NCI-H1694 (cell line): ENCODE measurements around the gene CHAT.

Experiments
- DNase-seq: peaks from one replicate; lab custom pipeline; 2025; lab: John Stamatoyannopoulos, UW

The CHAT gene

DNA sequence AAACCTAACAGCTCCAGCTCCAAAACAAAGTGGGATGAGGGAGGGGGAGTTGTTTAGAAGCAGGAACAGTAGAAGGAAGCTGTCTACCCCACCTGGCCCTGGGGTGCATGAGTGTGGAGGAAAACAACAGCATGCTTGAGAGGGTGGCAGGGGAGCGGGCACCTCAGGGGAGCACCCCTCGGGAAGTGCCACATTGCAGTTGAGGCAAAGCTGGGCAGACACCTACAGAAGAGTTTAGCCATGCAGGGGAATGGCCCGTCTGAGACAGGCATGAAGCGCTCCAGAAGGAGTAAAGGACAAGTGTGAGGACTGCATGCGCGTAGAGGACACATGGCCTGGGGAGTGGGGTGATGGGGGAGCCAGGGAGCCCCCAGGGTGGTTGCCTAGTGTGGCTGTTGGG lies 18.1 kb downstream of the CHAT start:
- DNase-seq, result no peak

DNA sequence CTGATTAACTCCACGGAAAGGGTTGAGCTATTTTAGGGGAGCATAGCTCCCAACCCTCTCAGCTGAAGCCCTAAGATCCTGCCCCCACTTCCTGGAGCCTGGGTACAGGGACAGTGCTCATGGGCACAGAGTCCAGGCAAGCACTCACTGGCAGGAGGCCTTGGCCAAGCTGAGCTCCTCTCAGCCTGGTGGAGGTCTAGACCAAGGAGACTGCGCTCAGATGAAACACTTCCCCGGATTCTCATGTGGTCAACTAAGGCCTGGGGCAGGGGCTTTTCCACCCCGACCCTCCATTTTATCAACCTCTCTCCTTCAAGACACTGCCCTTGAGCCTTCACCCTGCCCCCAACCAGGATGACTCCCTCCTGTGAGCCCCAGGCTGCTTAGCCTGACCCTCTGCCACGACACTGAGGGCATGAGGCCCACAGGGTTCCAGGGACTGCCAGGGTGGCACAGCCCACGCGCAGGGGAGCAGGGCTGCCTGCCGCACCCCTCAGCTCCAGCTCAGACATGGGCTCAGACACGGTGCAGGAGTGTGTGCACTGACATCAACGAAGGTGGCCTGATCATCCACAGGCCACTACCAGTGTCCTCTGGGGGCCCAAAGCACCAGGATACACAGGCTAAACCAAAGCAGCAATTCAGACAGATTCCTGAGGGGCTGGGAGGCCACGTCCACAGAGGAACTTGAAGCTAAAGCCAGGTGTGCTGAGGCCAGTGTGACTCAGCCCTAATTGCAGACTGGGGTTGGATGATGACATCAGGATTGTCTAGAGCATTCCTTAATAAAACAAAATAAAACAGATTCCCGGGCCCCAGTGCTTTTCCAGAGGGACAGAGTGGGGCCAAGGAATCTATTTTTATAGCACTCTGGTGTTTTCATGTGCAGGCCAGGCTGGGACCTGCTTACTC lies 18.8 kb downstream of the CHAT start:
- no peak for DNase-seq

DNA sequence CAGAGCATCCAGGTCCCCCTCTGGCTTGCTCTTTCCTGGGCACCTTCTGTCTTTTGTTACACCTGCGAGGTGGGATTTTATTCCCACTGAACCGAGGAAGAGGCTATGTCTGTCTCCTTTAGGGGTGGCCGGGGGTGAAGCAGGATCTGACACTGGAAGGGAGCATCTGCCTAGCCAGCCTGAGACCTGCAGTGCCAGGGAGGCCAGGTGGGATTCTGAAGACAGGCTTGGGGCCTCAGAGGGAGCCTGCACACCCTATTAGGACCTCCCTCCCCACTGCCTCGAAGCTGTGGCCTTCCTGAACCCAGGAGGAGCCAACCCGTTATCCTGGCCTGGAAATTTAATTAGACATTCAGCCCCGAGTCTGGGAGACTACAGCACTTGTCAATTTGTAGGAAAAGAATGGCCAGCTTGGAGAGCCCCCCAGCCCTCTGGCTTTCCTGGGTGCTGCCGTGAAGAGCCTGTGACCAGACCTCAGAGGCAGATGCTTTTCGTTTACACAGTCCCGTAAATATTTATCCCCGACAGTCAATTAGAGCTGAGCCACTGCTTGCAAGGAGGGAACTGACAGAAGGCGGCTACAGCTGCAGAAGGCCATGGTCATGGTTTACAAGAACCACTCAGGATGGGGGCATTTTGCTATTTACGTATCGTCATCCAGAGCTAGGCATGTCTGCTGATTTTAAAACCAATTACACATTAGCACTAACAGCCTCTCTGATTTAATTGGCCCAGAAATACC lies 19.7 kb downstream of the CHAT start:
- DNase-seq, result peak; percentile 77

DNA sequence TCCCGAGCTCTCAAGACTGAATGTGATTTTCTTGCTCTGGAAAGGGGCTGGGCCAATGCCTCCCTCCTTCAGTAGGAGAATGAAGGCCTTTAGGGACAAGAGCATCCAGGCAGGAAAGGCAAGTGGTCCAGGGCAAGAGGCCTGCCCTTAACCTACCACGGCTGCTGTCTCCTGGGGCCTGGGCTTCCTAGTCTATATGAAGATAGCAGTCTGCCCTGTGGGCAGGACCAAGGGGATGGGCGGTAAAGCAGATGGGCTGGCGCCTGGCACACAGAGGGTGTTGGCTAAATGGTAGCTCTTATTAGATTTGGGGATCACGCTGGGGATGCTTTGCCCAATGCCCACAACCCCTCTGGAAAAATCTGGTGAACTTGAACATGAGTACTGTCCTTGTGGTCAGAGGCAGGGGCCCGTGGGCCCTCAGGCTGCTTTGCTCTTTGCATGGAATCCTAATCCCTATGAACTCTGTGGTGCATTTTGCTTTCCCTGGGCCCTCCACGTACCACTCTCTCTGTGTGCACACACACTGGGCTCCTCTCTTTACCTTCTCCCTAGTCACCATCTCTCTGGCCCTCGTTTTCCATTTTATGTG lies 20.3 kb downstream of the CHAT start:
- DNase-seq, result peak; percentile 66

DNA sequence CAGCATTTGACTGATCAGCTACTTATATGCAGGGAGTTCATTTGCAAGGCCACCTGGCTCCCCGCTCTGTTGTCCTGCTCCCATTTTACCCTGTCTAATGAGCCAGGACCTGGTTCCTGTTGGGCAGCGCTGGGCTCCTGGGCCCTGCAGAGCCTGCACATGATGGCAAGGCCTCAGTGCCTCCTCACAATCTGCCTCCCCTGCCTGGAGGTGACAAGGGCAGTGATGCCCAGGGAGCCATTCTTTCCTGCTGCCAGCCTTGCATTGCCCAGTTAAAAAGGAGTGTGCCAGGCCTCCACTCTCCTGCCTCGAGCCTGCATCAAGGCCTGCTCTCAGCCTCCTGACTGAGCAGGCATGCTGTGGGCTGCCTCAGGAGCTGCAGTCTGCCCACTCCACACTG lies 28.5 kb downstream of the CHAT start:
- DNase-seq, result no peak

DNA sequence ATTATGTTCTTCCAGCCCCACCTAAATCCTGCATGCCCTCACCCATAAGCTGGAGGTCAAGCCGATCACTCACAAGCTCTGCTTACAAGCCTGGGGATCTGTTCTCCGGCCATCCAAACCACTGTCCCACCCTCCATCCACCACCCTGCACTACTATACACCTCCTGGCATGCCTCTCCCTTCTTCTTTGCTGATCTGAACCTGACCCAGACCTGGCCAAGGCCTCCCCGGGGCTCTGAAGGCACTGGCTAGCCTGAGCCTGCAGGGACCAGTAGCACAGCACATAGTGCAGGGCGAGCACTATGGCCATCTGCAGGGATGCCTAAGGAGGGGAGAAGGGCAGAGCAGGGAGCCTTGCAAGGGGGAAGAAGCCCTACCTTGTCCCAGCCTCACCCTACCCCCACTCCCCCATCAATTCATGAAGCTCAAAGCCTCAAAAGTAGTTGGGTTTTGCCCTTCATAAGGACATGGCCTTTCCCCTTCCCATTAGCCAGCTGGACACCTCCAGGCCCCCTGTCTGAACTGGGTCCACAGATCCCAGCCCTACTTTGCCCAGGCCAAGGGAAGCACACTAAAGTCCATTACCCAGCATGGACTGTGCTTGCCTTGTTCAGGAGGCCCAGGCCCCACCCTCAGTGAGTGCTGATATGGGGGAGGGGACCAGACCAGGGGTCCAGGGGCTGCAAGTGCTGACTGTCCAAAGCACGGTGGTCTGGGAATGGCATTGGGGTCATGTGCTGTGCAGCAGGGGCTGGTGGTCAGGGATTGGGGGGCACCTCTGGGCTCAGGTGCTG lies 29.6 kb downstream of the CHAT start:
- no peak for DNase-seq

DNA sequence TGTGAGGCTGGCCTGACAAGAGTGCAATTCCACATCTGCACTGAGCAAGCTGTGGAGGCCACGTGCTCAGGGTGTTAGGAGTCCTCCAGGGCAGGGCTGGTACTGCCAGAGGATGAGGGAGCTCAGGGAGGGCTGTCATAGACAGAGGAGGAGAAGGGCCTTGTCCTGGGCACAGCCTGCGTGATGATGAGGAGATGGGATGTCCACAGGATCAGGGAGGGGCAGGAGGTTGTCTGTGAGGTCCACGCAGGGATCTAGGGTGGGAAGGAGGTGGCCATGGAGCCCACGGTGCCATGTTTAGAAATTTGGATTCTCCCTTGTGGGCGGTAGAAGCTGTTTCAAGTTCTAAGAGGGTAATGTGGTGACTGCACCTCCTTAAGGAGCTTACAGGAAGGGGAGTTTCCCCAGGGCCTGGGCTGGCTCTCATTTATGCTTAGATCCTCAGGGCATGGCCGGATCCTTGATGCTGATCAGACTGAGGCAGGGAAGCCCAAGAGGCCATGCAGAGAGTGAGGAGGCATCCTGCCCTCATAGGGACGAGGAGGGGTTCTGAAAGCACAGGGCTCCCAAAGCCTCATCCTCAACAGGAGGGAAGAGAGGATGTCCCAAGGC lies 30.3 kb downstream of the CHAT start:
- DNase-seq, result no peak

DNA sequence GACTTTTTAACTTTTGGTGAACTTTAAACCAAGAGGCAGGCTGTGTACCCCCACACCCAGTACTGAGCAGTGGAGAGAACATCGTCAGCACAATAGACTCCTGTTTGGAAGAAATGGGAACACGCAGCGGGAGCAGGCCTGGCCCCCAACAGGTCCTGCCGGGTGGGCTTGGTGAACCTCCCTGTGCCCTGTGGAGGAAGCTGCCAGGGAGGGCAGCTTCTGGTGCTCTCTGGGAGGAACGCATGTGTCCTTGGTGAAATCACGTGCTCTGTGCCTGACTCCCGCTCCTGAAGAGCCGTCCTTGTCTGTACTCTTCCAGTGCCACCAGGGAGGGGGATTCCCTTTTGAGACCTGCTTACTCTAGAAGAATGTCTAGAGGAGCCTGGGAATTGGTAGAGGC lies 31.6 kb downstream of the CHAT start:
- no peak for DNase-seq

DNA sequence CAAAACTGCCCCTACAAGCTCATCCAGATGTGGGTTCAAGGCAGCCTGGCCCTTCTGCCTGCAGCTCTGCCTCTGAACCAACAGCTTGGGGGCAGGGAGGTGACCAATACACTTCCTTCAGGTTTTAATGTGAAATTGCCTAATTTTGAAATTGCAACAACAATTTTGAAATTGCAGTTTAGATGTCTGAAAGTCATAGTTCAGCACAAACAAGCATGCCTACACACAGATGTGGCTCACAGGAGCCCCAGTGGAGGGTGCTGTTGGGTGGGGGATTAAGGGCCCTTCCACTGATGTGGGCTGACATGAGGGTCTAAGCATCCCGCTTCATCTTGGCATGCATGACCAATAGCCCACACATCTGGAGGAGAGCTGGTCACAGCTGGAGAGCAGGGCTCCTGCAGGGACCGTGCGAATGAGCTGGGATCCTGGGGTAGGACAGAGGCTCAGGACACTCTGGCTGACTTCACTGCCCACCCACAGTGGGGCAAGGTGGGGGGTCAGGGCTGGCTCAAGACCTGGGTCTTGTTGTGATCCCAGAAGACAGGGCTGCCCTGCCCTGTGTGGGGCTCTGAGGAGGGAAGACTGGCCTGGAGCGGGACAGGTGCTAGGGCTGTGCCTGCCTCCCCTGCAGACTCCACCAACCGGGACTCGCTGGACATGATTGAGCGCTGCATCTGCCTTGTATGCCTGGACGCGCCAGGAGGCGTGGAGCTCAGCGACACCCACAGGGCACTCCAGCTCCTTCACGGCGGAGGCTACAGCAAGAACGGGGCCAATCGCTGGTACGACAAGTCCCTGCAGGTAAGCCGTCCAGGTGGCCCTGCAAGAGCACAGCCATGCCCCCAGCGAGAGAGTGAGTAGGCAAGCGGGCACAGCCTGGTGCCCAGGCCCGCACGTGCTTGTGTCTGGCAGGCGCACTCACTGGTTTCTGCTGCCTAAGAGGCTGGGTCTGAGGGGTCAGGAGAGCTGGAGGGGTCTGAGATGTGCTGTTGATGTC lies 32.3 kb downstream of the CHAT start:
- DNase-seq, result no peak

DNA sequence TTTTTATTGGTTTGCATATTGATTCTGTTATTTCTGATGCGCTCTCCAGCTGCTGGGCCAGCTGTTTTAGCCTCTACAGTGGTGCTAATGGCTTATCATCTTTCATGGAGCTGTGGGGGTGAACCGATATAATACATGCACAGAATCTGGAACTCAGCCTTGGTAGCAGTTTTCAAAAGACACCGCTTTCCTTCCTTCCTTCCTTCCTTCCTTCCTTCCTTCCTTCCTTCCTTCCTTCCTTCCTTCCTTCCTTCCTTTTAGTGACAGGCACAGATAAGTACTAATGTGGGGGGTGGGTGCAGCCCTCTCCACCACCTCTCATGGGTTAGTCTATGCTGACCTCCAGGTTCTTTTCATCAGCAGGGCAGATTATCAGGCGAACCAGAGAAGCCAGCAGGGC lies 33.7 kb downstream of the CHAT start:
- no peak for DNase-seq

DNA sequence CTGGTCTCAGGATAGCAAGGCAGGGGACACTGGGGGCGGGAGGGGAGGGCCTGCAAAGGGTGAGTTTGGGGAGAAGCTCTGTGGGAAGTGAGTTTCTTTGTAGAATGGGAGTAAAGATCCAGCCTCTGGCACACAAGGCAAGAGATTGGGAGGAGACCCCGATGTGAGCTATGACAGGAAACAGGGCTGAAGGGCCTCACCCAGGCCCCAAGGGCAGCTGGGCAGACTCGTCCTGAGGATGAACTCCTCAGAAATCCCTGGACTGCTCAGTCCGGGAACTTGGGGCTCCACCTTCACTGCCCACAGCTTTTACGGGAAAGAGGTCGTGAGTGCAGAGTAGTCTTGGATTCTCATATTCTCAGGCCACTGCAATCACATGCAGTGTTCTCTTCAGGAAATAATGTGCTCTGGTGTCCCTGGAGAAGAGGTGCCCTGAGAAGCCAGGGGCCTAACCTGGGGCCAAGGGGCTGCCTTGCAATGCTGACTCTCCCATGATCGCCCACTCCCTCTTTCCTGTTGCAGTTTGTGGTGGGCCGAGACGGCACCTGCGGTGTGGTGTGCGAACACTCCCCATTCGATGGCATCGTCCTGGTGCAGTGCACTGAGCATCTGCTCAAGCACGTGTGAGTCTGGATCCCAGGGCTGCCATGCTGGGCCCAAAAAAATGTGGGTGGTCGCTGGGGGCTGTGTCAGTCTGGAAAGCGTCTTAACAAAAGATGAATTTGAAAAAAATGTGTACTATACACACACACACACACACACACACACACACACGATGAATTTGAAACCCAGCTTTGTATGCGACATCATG lies 34.4 kb downstream of the CHAT start:
- no peak for DNase-seq

DNA sequence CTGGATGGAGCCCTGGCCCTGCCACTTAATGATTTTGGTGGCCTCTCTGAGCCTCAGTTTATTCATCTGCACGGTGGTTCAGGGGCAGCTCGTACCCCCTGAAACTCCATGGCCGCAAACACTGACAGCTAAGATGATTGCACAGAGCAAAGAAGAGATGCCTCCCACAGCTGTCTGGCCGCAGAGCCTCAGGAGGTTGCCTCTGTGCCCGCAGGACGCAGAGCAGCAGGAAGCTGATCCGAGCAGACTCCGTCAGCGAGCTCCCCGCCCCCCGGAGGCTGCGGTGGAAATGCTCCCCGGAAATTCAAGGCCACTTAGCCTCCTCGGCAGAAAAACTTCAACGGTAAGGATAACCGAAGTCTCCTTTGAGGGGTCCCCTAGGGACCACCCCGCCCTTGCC lies 35.5 kb downstream of the CHAT start:
- DNase-seq, result no peak

DNA sequence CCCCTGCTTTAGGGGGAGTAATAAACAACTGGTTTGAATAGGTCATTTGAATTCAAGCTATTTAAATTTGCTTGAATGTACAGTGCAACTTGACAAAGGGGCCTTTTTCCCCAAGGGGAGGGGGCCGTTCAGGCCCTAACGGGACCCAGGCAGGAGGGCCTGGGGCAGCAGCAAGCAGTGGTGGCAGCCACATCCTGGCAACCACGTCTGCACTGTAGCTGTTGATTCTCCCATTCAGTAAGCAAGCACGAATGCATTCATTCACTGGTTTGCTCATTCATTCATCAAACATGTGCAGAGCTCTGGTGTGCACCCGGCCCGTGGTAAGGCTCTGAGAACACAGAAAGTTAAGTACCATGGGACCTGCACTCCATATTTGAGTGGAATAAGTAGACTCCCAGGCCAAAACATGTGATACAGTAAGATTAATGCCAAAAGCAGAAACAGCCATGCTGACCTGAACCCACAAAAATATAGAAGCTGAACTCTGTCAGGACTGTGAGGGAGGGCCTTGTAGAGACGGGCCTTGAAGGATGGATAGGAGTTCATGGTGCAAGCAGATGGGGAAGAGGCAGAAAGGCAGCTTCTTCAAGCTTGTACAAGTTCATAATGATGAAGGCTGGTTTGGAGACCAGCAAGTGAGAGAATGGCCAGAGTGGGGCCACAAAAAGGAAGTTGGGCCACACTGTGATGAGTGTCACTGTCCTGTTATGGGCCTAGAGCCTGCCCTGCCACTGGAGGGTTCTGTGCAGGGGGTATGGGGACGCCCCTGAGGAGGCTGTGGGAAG lies 36.3 kb downstream of the CHAT start:
- DNase-seq, result no peak

DNA sequence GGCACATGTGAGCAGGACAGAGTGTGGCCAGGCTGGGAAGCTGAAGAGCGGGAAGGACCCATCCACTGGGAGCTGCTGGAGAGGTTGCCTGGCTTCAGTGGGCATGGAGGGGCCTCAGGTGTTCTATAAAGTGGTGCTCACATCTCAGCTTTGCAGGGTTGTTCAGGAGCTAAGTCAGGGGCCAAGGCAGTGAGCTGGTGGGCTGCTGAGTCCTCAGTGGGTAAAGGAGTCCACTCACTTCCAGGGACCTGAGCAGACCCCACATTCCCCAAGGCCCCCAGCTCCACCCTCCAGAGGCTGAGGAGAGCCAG lies 36.8 kb downstream of the CHAT start:
- no peak for DNase-seq

DNA sequence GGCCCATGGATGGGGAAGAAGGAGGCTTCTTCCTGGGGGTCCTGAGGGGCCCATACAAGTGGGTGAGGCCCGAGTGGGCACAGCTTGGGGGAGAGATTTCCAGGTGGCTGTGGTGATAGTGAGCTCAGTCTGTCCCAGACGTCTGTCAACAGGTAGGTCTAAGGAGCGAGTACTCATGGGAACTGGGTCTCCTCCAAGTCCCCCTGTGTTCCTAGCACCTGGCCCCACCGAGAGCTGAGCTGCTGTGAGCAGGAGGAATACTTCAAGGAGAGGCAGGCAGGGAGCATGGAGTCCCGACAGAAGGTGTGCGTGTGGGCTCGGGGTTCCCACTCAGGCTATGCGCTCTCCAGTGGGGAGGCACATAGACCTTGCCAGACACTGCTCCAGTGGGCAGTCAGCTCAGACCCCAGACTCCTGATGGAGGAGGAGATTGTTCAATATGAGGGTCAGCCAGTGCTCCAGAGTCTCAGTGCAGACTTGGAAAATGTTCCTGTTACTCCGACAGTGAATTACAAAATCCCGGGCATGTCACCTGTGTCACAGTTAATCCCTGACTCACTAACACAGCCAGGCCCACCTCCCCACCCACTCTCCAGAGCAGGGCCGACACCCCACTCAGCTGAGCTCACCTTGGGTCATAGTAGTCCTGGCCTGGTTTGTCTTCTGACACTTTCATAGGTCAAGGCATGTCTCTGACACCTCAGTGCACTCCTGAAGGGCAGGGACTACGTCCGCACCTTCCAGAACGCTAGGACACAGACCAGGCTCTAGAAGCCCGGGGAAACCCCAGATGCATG lies 37.4 kb downstream of the CHAT start:
- no peak for DNase-seq

DNA sequence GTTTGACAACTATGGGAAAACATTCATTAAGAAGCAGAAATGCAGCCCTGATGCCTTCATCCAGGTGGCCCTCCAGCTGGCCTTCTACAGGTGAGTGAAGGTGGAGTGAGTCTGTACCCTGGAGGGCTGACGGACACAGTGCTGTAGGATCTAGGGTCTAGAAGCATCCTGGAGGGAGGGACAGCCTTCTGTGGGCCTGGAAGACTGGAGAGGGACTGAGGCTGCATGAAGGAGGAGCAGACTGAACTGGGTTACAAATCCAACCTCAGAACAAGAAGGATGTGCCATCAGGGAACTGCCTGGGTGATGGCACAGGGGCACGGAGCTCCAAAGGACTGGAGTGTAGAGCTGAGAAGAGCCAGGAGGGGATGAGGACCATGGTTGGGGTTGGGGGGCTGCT lies 38.1 kb downstream of the CHAT start:
- no peak for DNase-seq

DNA sequence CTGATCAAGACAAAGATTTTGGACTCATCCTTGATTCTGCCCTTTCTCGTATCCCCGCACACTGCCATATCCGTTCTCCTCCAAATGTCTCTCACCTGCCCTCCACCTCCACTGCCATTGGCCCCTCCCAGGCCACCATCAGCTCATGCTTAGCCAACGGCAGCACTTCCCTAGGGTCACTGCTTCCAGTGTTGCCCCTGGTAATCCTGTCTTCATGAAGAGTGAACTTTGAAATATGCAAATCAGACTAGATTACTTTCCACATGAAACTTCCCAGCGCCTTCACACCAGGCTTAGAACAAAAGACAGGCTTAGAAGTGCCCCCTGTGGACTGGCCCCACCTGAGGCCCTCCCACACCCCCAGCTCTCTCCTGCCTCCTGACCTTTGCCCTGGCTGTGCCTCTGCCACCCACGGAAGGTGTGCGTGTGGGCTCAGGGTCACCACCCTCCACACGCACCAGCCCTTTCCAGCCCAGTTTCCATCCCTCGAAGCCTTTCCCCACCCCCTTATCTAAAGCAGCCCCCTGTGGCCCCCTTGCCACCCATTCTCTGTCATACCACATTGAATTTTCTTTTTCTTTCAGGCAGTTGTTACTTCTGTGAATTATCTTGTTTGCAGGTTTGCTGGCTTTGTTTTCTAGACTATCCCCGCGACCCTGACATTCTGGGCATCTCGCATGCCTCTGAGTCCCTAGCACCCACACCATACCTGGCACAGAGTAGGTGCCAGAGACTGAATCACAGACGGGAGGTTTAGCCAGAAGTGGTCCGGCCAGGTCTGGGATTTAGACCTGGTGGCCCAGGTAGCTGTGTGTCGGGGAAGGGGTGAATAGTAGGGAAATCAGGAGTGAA lies 38.8 kb downstream of the CHAT start:
- DNase-seq, result no peak
